ENCODE results near the gene LIN52. TPM values are rescaled to one million over a fixed set of nuclear protein-coding genes. Genes with fewer than 3 reads are reported as not detected.

Gene LIN52
- total RNA-seq, 5 donors from 2014 or later (not counting 1 experiment from before 2014, with no cell fraction given), result 9.7 to 11.2 (median 10.7) TPM

- no peak overlapping the region for H3K27ac ChIP-seq (ENCODE audit: low read length)
- H3K27me3 ChIP-seq (replicated peaks in 1 of 2; ENCODE audit: control insufficient read depth in 2 of 2, extremely low read depth in 1 of 2, insufficient read depth in 2 of 2, low read length in 1 of 2), result peaks cover 0 to 10% of the 10 kb centered on the region in 2 experiments
Measured at GRCh38 chr14:74207943-74208342, 123.2 kb downstream of the LIN52 start.

GRCh38 chr14:74208642-74209041, 123.9 kb downstream of the LIN52 start:
- Histone ChIP-seq H3K4me3 (ENCODE audit: control insufficient read depth in 1 of 2, extremely low read depth in 1 of 2, low read length in 1 of 2) (no peak overlapping the region), H3K4me1 (ENCODE audit: control insufficient read depth in 1 of 2, extremely low read depth in 1 of 2, insufficient read depth in 2 of 2, low read length in 2 of 2) (no peaks in the 10 kb centered on the region), H3K9me3 (no peaks in the 10 kb centered on the region), H3K36me3 (ENCODE audit: control insufficient read depth in 2 of 2, extremely low read depth in 1 of 2, insufficient read depth in 1 of 2, low read length in 1 of 2) (no peaks in the 10 kb centered on the region), H3K27ac (ENCODE audit: low read length) (no peak overlapping the region), H3K27me3 (replicated peaks in 1 of 2; ENCODE audit: control insufficient read depth in 2 of 2, extremely low read depth in 1 of 2, insufficient read depth in 2 of 2, low read length in 1 of 2) (peaks cover 0 to 11% of the 10 kb centered on the region in 2 experiments)
- Mint-ChIP-seq H3K9me3 (no peaks in the 10 kb centered on the region), H3K4me1 (no peaks in the 10 kb centered on the region), H3K36me3 (peaks cover under 1% of the 10 kb centered on the region), H3K27ac (no peak overlapping the region), H3K27me3 (peaks cover 6 to 12% of the 10 kb centered on the region in 2 donors), H3K4me3 (no peak overlapping the region)
- WGBS (ENCODE audit: insufficient coverage), result 84% methylated on average over 6 of the region's 8 CpGs
- POLR2A ChIA-PET, result no interaction called here
- no peak for DNase-seq
- ATAC-seq (replicated peaks in 1 of 4), result no peak
- CTCF ChIA-PET, result no interaction called here

More at GRCh38 chr14:74207943-74208342, 123.2 kb downstream of the LIN52 start:
- Mint-ChIP-seq H3K27ac (no peak overlapping the region), H3K4me3 (no peak overlapping the region), H3K36me3 (peaks cover 7% of the 10 kb centered on the region), H3K9me3 (no peaks in the 10 kb centered on the region), H3K27me3 (peaks cover 6 to 12% of the 10 kb centered on the region in 2 donors), H3K4me1 (no peaks in the 10 kb centered on the region)
- H3K4me3 ChIP-seq (ENCODE audit: control insufficient read depth in 1 of 2, extremely low read depth in 1 of 2, low read length in 1 of 2), result no peak overlapping the region
- H3K9me3 ChIP-seq, result no peaks in the 10 kb centered on the region
- peak in 1 of 35 experiments; percentile 8 for DNase-seq
- ChIA-PET POLR2A (no interaction called here), CTCF (no interaction called here)
- H3K36me3 ChIP-seq (ENCODE audit: control insufficient read depth in 2 of 2, extremely low read depth in 1 of 2, insufficient read depth in 1 of 2, low read length in 1 of 2), result no peaks in the 10 kb centered on the region
- ATAC-seq (replicated peaks in 1 of 4), result no peak
- no CpG with 5 or more reads among the region's 3 CpGs for WGBS (ENCODE audit: insufficient coverage)
- H3K4me1 ChIP-seq (ENCODE audit: control insufficient read depth in 1 of 2, extremely low read depth in 1 of 2, insufficient read depth in 2 of 2, low read length in 2 of 2), result no peaks in the 10 kb centered on the region

- H3K9me3 Mint-ChIP-seq, result no peaks in the 10 kb centered on the region
- Histone ChIP-seq H3K27me3 (replicated peaks in 1 of 2; ENCODE audit: control insufficient read depth in 2 of 2, extremely low read depth in 1 of 2, insufficient read depth in 2 of 2, low read length in 1 of 2) (peaks cover 0 to 26% of the 10 kb centered on the region in 2 experiments), H3K9me3 (no peaks in the 10 kb centered on the region), H3K4me3 (ENCODE audit: control insufficient read depth in 1 of 2, extremely low read depth in 1 of 2, low read length in 1 of 2) (no peak overlapping the region), H3K36me3 (ENCODE audit: control insufficient read depth in 2 of 2, extremely low read depth in 1 of 2, insufficient read depth in 1 of 2, low read length in 1 of 2) (no peaks in the 10 kb centered on the region), H3K27ac (ENCODE audit: low read length) (no peak overlapping the region), H3K4me1 (ENCODE audit: control insufficient read depth in 1 of 2, extremely low read depth in 1 of 2, insufficient read depth in 2 of 2, low read length in 2 of 2) (no peaks in the 10 kb centered on the region)
- no peak overlapping the region for H3K4me3 Mint-ChIP-seq
- POLR2A ChIA-PET, result no interaction called here
- no peak overlapping the region for H3K27ac Mint-ChIP-seq
- 57% methylated on average over 4 of the region's 6 CpGs for WGBS (ENCODE audit: insufficient coverage)
- no peaks in the 10 kb centered on the region for H3K36me3 Mint-ChIP-seq
- peaks cover 6 to 15% of the 10 kb centered on the region in 2 donors for H3K27me3 Mint-ChIP-seq
- CTCF ChIA-PET, result no interaction called here
- ATAC-seq (replicated peaks in 1 of 4) (no peak), DNase-seq (no peak)
- no peaks in the 10 kb centered on the region for H3K4me1 Mint-ChIP-seq
Measured at GRCh38 chr14:74211945-74212580, 127.3 kb downstream of the LIN52 start.

GRCh38 chr14:74213907-74214803, 129.4 kb downstream of the LIN52 start:
- ATAC-seq (replicated peaks in 1 of 4) (no peak), DNase-seq (no peak)
- WGBS (ENCODE audit: insufficient coverage), result 91% methylated on average over 10 of the region's 21 CpGs
- Histone ChIP-seq H3K9me3 (no peaks in the 10 kb centered on the region), H3K4me1 (ENCODE audit: control insufficient read depth in 1 of 2, extremely low read depth in 1 of 2, insufficient read depth in 2 of 2, low read length in 2 of 2) (peaks cover 0 to 10% of the 10 kb centered on the region in 2 experiments), H3K4me3 (ENCODE audit: control insufficient read depth in 1 of 2, extremely low read depth in 1 of 2, low read length in 1 of 2) (no peak overlapping the region), H3K27me3 (replicated peaks in 1 of 2; ENCODE audit: control insufficient read depth in 2 of 2, extremely low read depth in 1 of 2, insufficient read depth in 2 of 2, low read length in 1 of 2) (peaks cover 0 to 38% of the 10 kb centered on the region in 2 experiments), H3K27ac (ENCODE audit: low read length) (no peak overlapping the region), H3K36me3 (ENCODE audit: control insufficient read depth in 2 of 2, extremely low read depth in 1 of 2, insufficient read depth in 1 of 2, low read length in 1 of 2) (no peaks in the 10 kb centered on the region)
- POLR2A ChIA-PET, result no interaction called here
- no peak overlapping the region for H3K4me3 Mint-ChIP-seq
- H3K9me3 Mint-ChIP-seq, result no peaks in the 10 kb centered on the region
- H3K4me1 Mint-ChIP-seq, result peaks cover 0 to 4% (median 4%) of the 10 kb centered on the region in 3 donors
- peaks cover 12 to 15% of the 10 kb centered on the region in 2 donors for H3K27me3 Mint-ChIP-seq
- no peak overlapping the region for H3K27ac Mint-ChIP-seq
- CTCF ChIA-PET, result no interaction called here
- no peaks in the 10 kb centered on the region for H3K36me3 Mint-ChIP-seq

- Mint-ChIP-seq H3K27ac (no peak overlapping the region), H3K9me3 (no peaks in the 10 kb centered on the region), H3K4me3 (no peak overlapping the region), H3K4me1 (peaks cover 0 to 4% (median 4%) of the 10 kb centered on the region in 3 donors), H3K36me3 (no peaks in the 10 kb centered on the region), H3K27me3 (peaks cover 14 to 19% of the 10 kb centered on the region in 2 donors)
- ChIA-PET CTCF (no interaction called here), POLR2A (no interaction called here)
- no peaks in the 10 kb centered on the region for H3K36me3 ChIP-seq (ENCODE audit: control insufficient read depth in 2 of 2, extremely low read depth in 1 of 2, insufficient read depth in 1 of 2, low read length in 1 of 2)
- 79% methylated on average over 11 of the region's 11 CpGs for WGBS (ENCODE audit: insufficient coverage)
- H3K9me3 ChIP-seq, result no peaks in the 10 kb centered on the region
- ATAC-seq (replicated peaks in 1 of 4) (no peak), DNase-seq (no peak)
- H3K27me3 ChIP-seq (replicated peaks in 1 of 2; ENCODE audit: control insufficient read depth in 2 of 2, extremely low read depth in 1 of 2, insufficient read depth in 2 of 2, low read length in 1 of 2), result peaks cover 0 to 49% of the 10 kb centered on the region in 2 experiments
- peaks cover 0 to 10% of the 10 kb centered on the region in 2 experiments for H3K4me1 ChIP-seq (ENCODE audit: control insufficient read depth in 1 of 2, extremely low read depth in 1 of 2, insufficient read depth in 2 of 2, low read length in 2 of 2)
- no peak overlapping the region for H3K4me3 ChIP-seq (ENCODE audit: control insufficient read depth in 1 of 2, extremely low read depth in 1 of 2, low read length in 1 of 2)
- H3K27ac ChIP-seq (ENCODE audit: low read length), result no peak overlapping the region
Measured at GRCh38 chr14:74216671-74217070, 131.9 kb downstream of the LIN52 start.

GRCh38 chr14:74217672-74218448, 133.1 kb downstream of the LIN52 start:
- H3K4me3 ChIP-seq (ENCODE audit: control insufficient read depth in 1 of 2, extremely low read depth in 1 of 2, low read length in 1 of 2), result peak overlapping the region; percentile 16 to 50
- ChIA-PET CTCF (interaction anchor here in 1 of 2 donors (0.7 kb wide), 1 partner anchor 36 kb away, joined by 3 read pairs; no protein-coding TSS in a partner anchor), POLR2A (no interaction called here)
- 13% methylated on average over 40 of the region's 40 CpGs for WGBS (ENCODE audit: insufficient coverage)
- H3K27ac ChIP-seq (ENCODE audit: low read length), result no peak overlapping the region
- ATAC-seq (replicated peaks in 1 of 4) (peak; percentile 91 to 96 (median 92)), DNase-seq (peak; percentile 31 to 77 (median 63))
- no peaks in the 10 kb centered on the region for H3K9me3 ChIP-seq
- Mint-ChIP-seq H3K4me1 (peaks cover 0 to 4% (median 4%) of the 10 kb centered on the region in 3 donors), H3K27me3 (peaks cover 13 to 26% of the 10 kb centered on the region in 2 donors), H3K27ac (no peak overlapping the region), H3K36me3 (no peaks in the 10 kb centered on the region), H3K9me3 (no peaks in the 10 kb centered on the region), H3K4me3 (peak overlapping the region; percentile 21 to 41 (median 28))
- H3K4me1 ChIP-seq (ENCODE audit: control insufficient read depth in 1 of 2, extremely low read depth in 1 of 2, insufficient read depth in 2 of 2, low read length in 2 of 2), result peaks cover 0 to 10% of the 10 kb centered on the region in 2 experiments
- no peaks in the 10 kb centered on the region for H3K36me3 ChIP-seq (ENCODE audit: control insufficient read depth in 2 of 2, extremely low read depth in 1 of 2, insufficient read depth in 1 of 2, low read length in 1 of 2)
- H3K27me3 ChIP-seq (replicated peaks in 1 of 2; ENCODE audit: control insufficient read depth in 2 of 2, extremely low read depth in 1 of 2, insufficient read depth in 2 of 2, low read length in 1 of 2), result peaks cover 0 to 50% of the 10 kb centered on the region in 2 experiments
